Retinal pigment epithelial cell (primary cell): Measurements from ENCODE around the gene ZNF217.
"Not testable (repeated sequence)": the region's sequence is repeated elsewhere in the genome, so short reads cannot be mapped to it uniquely, and the experiment has no call there.

ENCODE experiments used
- DNase-seq: peaks from one replicate; pipeline ENCODE4 v3.0.0-alpha.2; 2010; ENCODE audit warnings: low read depth
- H3K4me3 ChIP-seq: 2 replicates; pipeline ENCODE4 v1.5.1; 2011; ENCODE audit warnings: mild to moderate bottlenecking, low read length, control low read depth, moderate library complexity
- TF ChIP-seq, protein P1 (sequence below): conservative IDR thresholded peaks from 2 replicates; pipeline ENCODE4 v1.5.1; 2011; ENCODE audit warnings: low read depth, low read length, control low read depth, inconsistent platforms

Gene ZNF217

GRCh38 chr20:53635221-53635620 lies 41.6 kb upstream of the ZNF217 start:
- TF ChIP-seq, protein P1, sequence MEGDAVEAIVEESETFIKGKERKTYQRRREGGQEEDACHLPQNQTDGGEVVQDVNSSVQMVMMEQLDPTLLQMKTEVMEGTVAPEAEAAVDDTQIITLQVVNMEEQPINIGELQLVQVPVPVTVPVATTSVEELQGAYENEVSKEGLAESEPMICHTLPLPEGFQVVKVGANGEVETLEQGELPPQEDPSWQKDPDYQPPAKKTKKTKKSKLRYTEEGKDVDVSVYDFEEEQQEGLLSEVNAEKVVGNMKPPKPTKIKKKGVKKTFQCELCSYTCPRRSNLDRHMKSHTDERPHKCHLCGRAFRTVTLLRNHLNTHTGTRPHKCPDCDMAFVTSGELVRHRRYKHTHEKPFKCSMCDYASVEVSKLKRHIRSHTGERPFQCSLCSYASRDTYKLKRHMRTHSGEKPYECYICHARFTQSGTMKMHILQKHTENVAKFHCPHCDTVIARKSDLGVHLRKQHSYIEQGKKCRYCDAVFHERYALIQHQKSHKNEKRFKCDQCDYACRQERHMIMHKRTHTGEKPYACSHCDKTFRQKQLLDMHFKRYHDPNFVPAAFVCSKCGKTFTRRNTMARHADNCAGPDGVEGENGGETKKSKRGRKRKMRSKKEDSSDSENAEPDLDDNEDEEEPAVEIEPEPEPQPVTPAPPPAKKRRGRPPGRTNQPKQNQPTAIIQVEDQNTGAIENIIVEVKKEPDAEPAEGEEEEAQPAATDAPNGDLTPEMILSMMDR, result no peak
- no peak for DNase-seq
- no peak overlapping the region for H3K4me3 ChIP-seq

DNA sequence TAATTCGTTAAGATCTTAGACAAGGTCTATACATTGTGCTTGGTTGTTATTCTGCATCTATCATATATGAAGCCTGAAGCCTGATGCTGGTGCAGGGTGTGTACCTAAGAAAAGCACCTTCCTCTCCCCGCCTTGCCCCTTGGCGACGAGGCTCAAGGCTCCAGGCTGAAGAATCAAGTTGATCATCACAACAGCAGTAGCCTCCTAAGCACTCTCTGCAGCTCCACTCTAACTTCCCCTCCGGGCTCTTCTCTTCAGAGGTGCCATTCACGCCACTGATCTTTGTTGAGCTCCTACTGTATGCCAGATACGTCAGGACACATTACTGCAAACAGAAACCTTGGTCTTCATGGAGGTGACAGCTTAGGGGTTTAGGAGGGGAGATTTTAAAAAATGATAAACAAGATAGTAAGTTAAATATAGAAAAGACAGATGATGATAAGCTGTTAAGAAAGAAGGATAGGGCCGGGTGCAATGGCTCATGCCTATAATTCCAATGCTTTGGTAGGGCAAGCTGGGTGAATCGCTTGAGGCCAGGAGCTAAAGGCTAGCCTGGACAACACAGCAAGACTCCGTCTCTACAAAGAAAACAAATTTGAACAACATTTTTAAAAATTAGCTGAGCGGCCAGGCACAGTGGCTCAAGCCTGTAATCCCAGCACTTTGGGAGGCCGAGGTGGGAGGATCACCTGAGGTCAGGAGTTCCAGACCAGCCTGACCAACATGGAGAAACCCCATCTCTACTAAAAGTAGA lies 38.4 kb upstream of the ZNF217 start:
- TF ChIP-seq, protein P1, result no peak
- no peak for DNase-seq

DNA sequence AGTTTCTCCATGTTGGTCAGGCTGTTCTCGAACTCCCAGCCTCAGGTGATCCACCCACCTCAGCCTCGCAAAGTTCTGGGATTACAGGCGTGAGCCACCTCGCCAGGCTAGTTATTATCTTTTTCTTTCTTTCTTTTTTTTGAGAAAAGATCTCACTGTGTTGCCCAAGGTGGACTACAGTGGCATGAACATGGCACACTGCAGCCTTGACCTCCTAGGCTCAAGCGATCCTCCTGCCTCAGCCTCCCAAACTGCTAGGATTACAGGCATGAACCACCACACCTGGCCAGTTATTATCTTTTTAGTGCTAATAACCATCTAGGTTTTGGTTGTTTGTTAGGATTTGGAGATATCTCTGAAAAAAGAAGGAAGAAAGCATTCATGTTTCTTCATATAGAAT lies 35.8 kb upstream of the ZNF217 start:
- TF ChIP-seq, protein P1, result no peak
- no peak for DNase-seq
- no peak overlapping the region for H3K4me3 ChIP-seq

More for the DNA sequence above, 38.4 kb upstream of the ZNF217 start:
- no peak overlapping the region for H3K4me3 ChIP-seq

DNA sequence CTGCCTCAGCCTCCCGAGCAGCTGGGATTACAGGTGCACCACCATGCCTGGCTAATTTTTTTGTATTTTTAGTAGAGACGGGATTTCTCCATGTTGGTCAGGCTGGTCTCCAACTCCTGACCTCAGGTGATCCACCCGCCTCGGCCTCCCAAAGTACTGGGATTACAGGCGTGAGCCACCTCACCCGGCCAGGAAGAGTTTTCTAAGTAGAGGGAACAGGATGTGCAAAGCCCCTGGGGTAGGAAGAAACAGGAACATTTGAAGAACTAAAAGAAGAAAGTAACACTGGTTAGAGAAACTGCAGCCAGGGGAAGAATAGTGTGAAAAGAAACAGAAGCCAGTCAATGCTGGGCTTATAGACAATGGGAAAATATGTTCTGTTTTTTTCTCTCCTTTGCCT lies 35.1 kb upstream of the ZNF217 start:
- not testable (repeated sequence) for H3K4me3 ChIP-seq, DNase-seq

DNA sequence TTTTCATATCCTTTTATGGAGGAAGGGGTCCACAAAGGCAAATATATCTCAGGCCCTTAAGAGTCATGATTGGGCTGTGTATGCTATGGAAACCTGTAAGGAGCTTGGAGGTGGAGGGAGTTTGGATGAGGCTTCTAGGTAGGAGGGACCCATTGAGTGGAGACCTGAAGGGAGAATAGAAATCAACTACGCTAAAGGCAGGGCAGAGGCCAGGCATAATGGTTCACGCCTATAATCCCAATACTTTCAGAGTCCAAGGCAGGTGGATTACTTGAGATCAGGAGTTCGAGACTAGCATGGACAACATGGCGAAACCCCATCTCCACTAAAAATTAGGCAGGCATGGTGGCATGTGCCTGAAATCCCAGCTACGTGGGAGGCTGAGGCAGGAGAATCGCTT lies 34.4 kb upstream of the ZNF217 start:
- DNase-seq, result no peak
- TF ChIP-seq, protein P1, result no peak
- no peak overlapping the region for H3K4me3 ChIP-seq

DNA sequence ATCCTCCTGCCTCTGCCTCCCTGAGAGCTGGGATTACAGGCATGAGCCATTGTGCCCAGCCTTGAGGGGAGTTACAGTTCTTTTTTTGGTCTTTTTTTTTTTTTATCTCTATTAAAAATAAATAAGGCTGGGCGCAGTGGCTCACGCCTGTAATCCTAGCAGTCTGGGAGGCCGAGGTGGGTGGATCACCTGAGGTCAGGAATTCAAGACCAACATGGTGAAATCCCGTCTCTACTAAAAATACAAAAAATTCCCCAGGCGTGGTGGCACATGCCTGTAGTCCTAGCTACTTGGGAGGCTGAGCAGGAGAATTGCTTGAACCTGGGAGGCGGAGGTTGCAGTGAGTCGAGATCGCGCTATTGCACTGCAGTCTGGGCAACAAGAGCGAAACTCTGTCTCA lies 33.4 kb upstream of the ZNF217 start:
- DNase-seq, result not testable (repeated sequence)

GRCh38 chr20:53626584-53626983 lies 32.9 kb upstream of the ZNF217 start:
- no peak for DNase-seq
- TF ChIP-seq, protein P1, result no peak
- no peak overlapping the region for H3K4me3 ChIP-seq

More for the DNA sequence above, 33.4 kb upstream of the ZNF217 start:
- H3K4me3 ChIP-seq, result not testable (repeated sequence)

DNA sequence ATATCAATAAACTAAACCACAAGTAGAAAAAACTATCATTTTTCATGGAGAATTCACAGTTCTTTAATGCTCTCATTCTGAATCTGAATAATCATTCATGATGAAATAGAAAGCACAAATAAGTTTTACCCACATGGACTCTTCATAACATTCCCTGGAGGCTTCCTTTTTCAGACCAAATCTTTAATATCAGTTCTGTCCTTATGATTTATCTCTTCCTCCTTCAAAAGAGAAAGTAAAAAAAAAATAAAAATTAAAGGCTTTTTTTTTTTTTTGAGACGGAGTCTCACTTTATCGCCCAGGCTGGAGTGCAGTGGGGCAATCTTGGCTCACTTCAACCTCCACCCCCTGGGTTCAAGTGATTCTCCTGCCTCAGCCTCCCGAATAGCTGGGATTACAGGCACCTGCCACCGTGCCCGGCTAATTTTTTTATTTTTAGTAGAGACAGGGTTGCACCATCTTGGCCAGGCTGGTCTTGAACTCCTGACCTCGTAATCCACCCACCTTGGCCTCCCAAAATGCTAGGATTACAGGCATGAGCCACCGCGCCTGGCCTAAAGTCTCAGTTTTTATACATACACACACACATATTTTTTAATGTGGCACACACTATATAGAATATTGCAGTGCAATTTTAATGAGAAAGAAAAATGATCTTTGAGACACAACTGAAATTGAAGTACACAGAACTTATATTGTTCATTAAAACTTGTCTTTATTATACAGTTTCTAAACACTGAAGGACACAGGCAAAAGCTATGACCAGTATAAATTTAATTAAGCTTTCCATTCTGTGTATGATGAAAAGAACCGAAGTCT lies 31.9 kb upstream of the ZNF217 start:
- DNase-seq, result no peak

DNA sequence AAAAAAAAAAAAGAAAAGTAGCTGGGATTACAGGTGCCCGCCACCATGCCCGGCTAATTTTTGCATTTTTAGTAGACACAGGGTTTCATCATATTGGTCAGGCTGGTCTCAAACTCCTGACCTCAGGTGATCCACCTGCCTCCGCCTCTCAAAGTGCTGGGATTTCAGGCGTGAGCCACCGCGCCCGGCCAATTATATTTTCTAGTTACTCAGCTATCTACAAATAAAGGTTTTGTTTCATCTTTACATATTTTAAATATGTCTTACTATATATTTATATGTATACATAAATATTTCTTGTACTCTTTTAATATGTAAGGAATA lies 31.2 kb upstream of the ZNF217 start:
- not testable (repeated sequence) for DNase-seq, H3K4me3 ChIP-seq

More for the DNA sequence above, 31.9 kb upstream of the ZNF217 start:
- no peak overlapping the region for H3K4me3 ChIP-seq
- TF ChIP-seq, protein P1, result no peak
